Endometrial microvascular endothelial cells (primary cell): ENCODE data around the gene PRR23E. TPM values are rescaled to one million over a fixed set of nuclear protein-coding genes. Genes with fewer than 3 reads are reported as not detected.

Source experiments
- in situ Hi-C: cut with HindIII; loops from 2 replicates; pipeline ENCODE4 v1.10.0; 2017; ENCODE audit warnings: low sequenced_read_pairs, low pct_unique_long_range_greater_than_20kb; ENCODE audit errors: inconsistent ontology term
- total RNA-seq: library from RNA; depleted of rRNA; stranded (reverse); fragments of >200 nt; gene quantifications from one replicate; pipeline ENCODE4 v1.2.3, GENCODE V29; 2015; ENCODE audit errors: inconsistent ontology term

Gene PRR23E
- total RNA-seq, 1 donor from 2014 or later = not detected

- in situ Hi-C loops = no loop called here
These were observed 24.9 kb downstream of the PRR23E start for GRCh38 chr3:127217596-127218453.

- in situ Hi-C loops = no loop called here
These were observed 25.6 kb downstream of the PRR23E start for GRCh38 chr3:127218454-127218922.

- in situ Hi-C loops = no loop called here
These were observed 27.6 kb downstream of the PRR23E start for GRCh38 chr3:127220497-127220896.

GRCh38 chr3:127221037-127221436 lies 28.1 kb downstream of the PRR23E start:
- in situ Hi-C loops = no loop called here

GRCh38 chr3:127221446-127222035 lies 28.6 kb downstream of the PRR23E start:
- in situ Hi-C loops = no loop called here

- in situ Hi-C loops = no loop called here
These were observed 29.2 kb downstream of the PRR23E start for GRCh38 chr3:127222163-127222562.

GRCh38 chr3:127222664-127223063 lies 29.7 kb downstream of the PRR23E start:
- in situ Hi-C loops = no loop called here

GRCh38 chr3:127224118-127224517 lies 31.2 kb downstream of the PRR23E start:
- in situ Hi-C loops = no loop called here

- in situ Hi-C loops = no loop called here
These were observed 33.5 kb downstream of the PRR23E start for GRCh38 chr3:127226457-127226856.

GRCh38 chr3:127226946-127227842 lies 34.3 kb downstream of the PRR23E start:
- in situ Hi-C loops = no loop called here

- in situ Hi-C loops = no loop called here
These were observed 35.9 kb downstream of the PRR23E start for GRCh38 chr3:127228866-127229265.

GRCh38 chr3:127233371-127233770 lies 40.4 kb downstream of the PRR23E start:
- in situ Hi-C loops = no loop called here

GRCh38 chr3:127234778-127235177 lies 41.8 kb downstream of the PRR23E start:
- in situ Hi-C loops = no loop called here

GRCh38 chr3:127235706-127236105 lies 42.8 kb downstream of the PRR23E start:
- in situ Hi-C loops = no loop called here

- in situ Hi-C loops = no loop called here
These were observed 44.9 kb downstream of the PRR23E start for GRCh38 chr3:127237835-127238234.

GRCh38 chr3:127238602-127239001 lies 45.7 kb downstream of the PRR23E start:
- in situ Hi-C loops = no loop called here

- in situ Hi-C loops = no loop called here
These were observed 54.4 kb downstream of the PRR23E start for GRCh38 chr3:127247292-127247691.
